IPS-NIHi7 (cell line): Measurements from ENCODE around the gene OR4D6.
"Not testable (repeated sequence)": the region's sequence is repeated elsewhere in the genome, so short reads cannot be mapped to it uniquely, and the experiment has no call there.

Experiments
- DNase-seq: peaks from one replicate; pipeline ENCODE4 v3.0.0; 2012; ENCODE audit warnings: mixed read lengths; ENCODE audit errors: extremely low spot score

The OR4D6 gene

DNA sequence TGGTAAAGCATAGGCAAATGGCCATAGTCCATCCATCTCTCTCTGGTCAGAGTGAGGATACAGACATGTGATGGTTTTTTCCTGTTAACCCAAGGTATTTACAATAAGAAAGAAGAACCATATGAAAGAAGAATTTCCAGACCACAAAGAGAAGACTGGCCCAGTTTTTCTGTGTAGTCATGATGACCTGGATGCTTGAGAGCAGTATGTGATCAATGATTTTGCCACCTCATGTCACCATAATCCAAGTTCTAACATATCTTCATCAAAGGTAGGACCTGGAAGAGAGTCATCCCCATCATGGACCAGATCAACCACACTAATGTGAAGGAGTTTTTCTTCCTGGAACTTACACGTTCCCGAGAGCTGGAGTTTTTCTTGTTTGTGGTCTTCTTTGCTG is at the start of gene OR4D6:
Gene OR4D6, plus strand, starts transcription at position 301 of the 400 bp plus-strand sequence. Its CDS starts 0 bp downstream, at position 301.
- no peak for DNase-seq

GRCh38 chr11:59413646-59414045 is 43.1 kb upstream of the OR4D6 start:
- DNase-seq: no peak

GRCh38 chr11:59415111-59415510 is 41.6 kb upstream of the OR4D6 start:
- DNase-seq: no peak

- no peak for DNase-seq
Observed at GRCh38 chr11:59416613-59417012, 40.1 kb upstream of the OR4D6 start.

DNA sequence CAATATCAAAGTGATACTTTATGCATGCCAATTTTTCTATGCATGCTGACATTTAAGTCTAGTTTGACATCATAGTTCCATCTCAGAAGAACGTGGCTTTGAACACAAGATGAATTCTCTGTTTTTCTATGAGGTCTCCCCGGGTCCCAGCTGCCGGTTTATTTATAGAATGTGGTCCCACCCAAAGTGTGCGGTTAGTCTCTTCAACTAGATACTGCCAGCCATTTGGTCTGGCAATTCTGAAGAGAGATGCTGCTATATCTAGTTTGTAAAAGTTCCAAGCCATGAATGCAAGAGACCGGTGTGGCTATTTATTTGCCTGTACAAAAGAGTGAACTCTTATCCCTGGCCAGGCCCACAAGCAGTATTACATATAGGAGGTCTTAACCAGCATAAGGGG is 39.7 kb upstream of the OR4D6 start:
- DNase-seq: no peak

DNA sequence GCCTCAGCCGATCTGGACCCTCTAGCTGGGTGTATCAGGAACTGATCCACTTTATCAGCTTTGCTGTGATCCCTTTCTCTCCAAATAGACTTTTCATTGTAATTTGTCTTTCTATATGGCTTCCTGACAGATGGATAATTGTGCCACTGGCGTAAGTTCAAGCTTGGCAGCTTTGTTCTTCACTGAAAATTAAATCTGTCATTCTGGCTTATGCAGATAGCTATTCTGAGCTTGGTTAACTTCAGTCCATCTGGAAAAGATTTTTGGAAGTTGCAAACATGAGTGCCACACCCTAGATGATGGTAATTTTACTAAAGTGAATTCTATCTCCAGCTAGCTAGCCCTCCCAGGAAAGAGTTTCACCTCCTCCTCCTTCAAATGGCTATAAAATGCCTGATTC is 38.6 kb upstream of the OR4D6 start:
- DNase-seq: no peak

DNA sequence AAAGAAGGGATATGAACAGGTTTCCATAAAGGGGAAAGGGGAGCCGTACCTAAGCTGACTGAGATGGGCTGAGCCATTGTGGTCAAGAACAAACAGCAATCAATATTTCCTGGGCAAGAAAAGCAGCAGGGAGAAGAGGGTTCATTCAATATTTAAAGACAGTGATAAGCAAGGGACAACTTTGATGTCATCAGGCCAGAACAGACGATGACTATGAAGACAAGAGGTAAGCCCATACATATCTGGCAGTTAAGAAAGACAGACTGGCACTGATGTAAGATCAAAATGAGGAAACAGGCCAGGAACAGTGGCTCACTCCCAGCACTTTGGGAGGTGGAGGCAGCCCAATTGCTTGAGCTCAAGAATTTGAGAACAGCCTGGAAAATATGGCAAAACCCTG is 32.9 kb upstream of the OR4D6 start:
- no peak for DNase-seq

DNA sequence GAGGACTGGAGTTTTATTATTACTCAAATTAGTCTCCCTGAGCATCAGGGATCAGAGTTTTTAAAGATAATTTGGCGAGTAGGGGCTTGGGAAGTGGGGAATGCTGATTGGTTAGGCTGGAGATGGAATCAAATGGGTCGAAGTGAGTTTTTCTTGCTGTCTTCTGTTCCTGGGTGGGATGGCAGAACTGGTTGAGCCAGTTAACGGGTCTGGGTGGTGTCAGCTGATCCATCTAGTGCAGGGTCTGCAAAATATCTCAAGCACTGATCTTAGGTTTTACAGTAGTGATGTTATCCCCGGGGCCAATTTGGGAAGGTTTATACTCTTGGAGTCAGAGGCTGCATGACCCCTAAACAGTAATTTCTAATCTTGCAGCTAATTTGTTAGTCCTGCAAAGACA is 31.6 kb upstream of the OR4D6 start:
- no peak for DNase-seq

DNA sequence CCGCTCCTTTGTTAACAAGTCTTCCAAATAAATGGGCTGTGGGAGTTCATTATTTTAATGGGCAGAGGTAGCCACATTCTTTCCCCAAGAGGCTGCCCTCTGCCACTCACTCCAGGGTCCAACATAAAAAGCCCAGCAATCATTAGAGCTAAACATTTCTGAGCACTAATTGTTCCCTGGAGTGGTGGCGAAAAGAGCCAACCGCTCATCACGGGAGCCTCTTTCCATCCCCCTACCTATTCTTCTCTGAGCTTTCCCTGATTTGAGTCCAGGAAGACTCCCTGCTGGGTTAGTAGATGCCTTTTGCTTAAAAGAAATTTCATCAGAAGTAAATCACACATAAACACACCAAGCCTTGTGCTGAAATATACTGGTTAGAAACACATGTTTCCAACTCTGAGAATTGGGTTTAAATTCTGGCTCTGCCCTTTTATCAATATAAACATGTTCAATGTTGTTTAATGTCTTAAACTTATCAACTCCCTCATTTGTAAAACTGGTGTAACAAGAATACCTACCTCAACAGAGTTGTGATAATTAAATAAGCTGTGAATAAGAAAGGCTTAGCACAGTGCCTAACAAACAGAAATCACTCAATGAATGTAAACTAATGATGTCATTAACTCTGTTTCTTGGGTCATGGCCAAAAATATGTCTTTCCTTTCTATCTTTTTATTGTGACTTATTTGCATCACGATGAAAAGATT is 30.2 kb upstream of the OR4D6 start, which contains the start of gene OR5A2:
Gene OR5A2, minus strand, starts transcription at position 53 of the 707 bp plus-strand sequence. CDS start 3,460 bp downstream, outside the sequence.
- DNase-seq: peak; percentile 63

GRCh38 chr11:59427068-59427382 is 29.7 kb upstream of the OR4D6 start:
- no peak for DNase-seq

DNA sequence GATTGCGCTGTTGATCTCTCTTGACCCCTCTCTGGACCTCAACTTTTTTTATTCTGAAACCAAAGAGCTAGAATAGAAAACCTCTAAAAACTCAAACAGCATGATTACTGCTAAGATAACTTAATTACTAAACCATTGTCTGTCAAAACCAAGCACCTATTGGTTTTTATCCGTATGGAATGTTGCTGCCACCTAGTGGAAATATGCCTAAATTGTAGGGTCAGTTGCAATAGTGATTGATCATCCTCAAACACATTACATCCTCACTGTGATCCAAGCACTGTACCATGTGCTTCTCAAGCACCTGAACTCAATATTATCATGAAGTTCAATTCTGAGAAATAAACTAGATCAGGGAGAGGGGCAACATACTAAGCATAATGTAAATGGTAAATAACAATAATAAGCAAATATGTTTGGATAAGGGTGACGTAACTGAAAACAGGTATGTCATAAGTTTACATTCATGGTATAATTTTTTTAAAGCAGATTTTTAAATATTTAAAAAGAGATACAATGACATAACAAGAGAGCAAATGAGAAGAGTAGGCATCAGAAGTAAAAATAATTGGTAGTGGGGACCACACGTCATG is 26.7 kb upstream of the OR4D6 start:
- DNase-seq: peak; percentile 66

GRCh38 chr11:59436169-59436568 is 20.6 kb upstream of the OR4D6 start, which contains the start of gene OR5A1:
TSS of gene OR5A1 (plus strand) at chr11:59436469. CDS start at chr11:59443169, 6,700 bp downstream.
- DNase-seq: no peak

DNA sequence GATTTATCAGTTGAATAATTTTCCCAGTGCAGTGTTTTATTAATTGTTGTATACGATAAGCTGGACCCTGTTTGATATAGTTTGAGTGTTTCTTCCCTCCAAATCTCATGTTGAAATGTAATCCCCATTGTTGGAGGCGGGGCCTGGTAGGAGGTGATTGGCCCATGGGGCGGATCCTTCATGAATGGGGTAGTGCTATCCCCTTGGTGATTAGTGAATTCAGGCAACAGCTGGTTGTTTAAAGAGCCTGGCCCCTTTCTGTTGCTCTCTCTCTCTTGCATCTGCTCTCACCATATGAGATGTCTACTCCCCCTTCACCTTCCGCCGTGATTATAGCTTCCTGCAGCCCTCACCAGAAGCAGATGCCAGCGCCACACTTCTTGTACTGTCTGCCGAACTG is 19.0 kb upstream of the OR4D6 start:
- DNase-seq: no peak

DNA sequence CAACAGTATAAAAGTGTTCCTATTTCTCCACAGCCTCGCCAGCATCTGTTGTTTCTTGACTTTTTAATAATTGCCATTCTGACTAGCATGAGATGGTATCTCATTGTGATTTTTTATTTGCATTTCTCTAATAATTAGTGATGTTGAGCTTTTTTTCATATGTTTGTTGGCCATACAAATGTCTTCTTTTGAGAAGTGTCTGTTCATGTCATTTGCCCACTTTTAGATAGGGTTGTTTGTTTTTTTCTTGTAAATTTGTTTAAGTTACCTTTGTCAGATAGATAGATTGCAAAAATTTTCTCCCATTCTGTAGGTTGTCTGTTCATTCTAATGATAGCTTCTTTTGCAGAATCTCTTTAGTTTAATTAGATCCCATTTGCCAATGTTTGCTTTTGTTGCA is 11.1 kb upstream of the OR4D6 start:
- not testable (repeated sequence) for DNase-seq

- DNase-seq: no peak
Observed at GRCh38 chr11:59448484-59448883, 8.3 kb upstream of the OR4D6 start.

DNA sequence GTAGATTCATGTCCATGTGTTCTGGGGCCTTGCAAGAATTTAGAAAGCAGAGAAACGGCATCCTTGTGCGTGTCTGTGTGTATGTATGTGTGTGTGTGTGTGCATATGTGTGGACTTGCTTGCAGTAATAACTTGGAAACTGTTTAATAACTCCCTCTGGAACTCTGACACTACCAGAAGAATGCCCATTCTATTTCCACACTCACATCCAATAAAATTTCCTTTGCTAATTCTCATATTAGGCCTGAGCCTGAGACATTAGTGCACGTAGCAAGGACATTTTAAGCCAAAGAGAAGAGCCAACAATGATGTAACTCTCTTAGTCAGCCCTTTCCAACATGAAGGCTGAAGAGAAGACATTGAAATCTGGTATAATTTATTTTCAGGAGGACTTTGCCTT is 3.2 kb downstream of the OR4D6 start:
- DNase-seq: no peak

DNA sequence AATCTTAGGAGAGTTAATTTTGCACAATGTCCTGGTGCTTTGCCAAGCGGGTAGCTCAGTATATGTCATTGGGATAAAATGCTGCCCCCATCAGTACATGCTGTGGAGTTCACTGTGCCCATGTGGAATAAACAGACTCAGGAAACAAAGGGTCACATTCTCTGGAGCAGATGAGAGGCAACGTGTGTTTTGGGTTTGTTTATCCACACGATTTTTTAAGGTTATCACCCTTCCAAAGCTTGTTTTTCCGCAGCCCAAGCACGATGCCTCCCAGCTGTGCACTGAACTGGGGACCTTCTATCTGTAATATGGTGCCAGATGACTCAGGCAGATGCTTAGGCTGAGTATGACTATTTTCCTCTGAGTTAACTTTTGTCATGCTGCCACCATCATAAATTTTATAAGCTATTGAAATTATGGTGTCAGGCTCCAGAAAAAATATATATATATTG is 6.5 kb downstream of the OR4D6 start:
- peak; percentile 19 for DNase-seq

DNA sequence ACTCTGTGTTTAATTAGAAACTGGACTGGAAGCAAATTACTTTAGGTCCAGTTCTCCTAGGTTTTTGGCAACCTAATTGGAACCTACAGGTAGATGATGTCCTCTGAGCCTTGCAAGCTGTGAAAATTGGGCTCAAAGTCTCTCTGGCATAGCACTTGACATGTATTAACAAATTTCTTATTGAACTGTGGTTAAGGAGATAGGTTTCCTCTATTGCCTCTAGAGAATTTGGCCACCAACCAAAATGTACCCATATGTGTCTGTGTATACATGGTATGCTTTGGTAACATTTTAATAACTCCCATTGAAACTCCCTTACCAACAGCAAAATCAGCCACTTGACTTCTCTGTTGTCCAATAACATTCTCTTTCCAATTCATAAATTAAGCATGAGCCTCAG is 16.3 kb downstream of the OR4D6 start, which contains the start of gene OR4D10:
Gene OR4D10, plus strand, starts transcription at position 301 of the 400 bp plus-strand sequence. CDS start 4,115 bp downstream, outside the sequence.
- no peak for DNase-seq

DNA sequence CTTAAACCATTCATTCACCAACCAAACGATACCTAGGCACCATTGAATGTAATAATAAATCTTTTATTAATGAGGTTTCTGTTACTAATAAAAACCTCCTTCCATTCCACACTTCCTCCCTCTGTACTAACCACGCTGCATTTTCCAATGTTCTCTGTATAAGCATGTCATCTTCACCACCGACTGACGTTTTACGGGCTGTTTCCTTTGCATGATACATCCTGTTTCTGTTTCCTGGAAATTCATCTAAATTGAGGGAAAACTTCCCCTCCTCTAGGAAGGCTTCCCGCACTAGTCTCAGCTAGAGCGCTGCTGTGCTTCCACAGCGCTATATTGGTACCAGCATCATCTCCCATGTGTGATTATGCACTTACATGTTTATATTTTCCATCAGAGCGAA is 18.4 kb downstream of the OR4D6 start:
- no peak for DNase-seq

DNA sequence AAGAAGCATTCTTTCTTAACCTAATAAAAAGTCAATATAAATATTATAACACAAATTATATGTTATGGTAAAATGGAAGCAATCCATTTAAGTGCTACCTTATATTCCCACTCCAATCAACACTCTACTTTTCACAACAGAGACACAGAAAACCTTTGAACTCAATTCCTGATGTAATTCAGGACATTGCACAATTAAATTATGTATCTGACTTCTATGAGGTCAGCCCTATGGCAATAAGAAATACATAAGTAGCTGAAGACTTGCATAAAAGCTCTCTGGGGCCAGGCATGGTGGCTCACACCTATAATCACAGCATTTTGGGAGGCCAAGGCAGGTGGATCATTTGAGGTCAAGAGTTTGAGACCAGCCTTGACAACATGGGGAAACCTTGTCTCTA is 23.1 kb downstream of the OR4D6 start:
- no peak for DNase-seq

GRCh38 chr11:59480359-59480758 is 23.6 kb downstream of the OR4D6 start:
- no peak for DNase-seq

GRCh38 chr11:59501931-59502330 is 45.2 kb downstream of the OR4D6 start:
- no peak for DNase-seq

- no peak for DNase-seq
Observed at GRCh38 chr11:59503276-59503675, 46.5 kb downstream of the OR4D6 start, which contains the start of gene OR4D11. TSS of gene OR4D11 (plus strand) at chr11:59503576. CDS start at chr11:59503576, 0 bp downstream.
